Activated T-cell treated with anti-CD3 and anti-CD28 coated beads for 1 hour (primary cell): Measurements from ENCODE around the gene RAPGEF4.

Source experiments
- DNase-seq: peaks from one replicate; pipeline ENCODE4 v3.0.0-alpha.2; 2020; ENCODE audit warnings: low read depth

RAPGEF4 gene

DNA sequence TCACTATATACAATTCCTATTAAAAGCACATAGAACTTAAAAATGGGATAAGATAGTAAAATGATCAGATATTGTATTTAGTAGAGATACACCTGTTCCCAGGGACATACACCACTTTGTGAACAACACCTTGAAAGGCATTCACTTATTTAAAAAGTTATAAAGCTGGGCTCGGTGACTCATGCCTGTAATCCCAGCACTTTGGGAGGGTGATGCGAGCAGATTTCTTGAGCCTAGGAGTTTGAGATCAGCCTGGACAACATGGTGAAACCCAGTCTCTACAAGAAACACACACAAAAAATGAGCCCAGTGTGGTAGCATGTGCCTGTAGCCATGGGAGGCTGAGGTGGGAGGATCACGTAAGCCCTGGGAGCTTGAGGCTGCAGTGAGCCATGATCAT, 90.9 kb downstream of the RAPGEF4 start:
- DNase-seq = no peak

DNA sequence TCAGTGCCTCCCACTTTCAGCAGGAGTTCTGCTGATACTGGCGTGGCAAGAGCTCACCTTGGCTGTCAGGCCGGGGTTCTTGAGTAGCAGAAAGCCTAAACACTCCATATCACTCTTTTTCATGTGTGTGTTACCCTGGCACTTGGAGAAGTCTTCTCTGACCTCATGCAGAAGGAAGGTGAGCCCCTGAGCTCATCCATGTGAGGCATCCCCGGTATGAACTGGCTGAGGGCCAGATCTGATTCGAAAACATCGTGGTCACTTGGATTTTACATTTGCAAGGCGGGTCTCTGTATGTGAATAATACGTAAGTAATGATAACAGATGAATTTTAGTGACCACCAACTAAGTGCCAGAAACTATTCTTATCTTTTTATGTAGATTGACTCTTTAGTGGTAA, 93.6 kb downstream of the RAPGEF4 start:
- no peak for DNase-seq

DNA sequence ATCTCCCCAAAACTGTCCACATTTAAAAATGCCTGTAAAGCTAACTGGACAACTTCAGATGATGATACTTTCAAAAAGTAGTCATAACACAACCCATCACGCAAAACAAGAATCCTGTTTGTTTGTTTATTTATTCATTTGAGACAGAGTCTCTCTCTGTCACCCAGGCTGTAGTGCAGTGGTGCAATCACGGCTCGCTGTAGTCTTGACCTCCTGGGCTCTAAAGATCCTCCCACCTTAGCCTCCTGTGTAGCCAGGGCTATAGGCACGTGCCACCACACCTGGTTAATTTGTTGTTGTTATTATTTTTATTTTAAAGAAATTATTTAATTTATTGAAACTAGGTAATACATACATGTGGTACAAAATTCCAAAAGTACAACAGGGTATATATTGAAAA, 94.8 kb downstream of the RAPGEF4 start:
- DNase-seq = no peak

DNA sequence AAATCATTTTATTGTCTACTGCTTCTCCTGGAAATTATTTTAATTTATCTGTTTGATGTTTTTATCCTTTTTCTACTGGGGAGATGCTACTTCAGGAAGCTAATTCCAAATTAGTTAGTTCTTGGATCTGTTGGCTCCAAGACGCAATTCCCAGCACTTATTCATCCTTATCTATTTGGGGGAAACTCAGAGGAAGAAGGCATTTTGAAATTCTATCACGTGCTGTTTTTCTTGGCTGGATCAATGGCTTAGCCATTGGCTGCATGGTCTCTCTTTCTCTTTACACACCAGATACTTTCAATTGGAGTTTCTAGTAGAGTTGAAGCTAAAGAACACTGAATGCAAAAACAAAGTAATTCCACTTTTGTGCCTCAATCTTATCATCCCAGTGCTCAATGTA, 98.3 kb downstream of the RAPGEF4 start:
- DNase-seq = no peak

DNA sequence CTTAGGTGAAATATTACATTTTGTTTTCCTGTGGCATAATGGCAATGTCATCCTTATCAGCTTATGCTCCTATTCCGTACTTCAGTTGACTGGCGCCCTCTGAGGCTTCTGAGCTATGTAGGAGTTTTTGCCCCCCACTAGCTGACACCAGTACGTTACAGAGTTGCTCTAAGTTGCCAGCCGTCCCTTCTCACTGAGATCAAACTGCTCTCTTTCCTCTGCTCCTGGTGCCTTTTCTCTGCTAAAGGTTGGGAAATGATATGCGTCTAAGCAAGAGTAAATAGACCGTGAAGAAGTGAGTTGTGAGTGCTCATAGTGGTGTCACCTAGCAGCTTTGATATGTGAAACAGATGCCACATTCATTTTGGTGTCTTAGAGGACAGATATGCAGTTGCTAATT, 99.2 kb downstream of the RAPGEF4 start:
- no peak for DNase-seq

DNA sequence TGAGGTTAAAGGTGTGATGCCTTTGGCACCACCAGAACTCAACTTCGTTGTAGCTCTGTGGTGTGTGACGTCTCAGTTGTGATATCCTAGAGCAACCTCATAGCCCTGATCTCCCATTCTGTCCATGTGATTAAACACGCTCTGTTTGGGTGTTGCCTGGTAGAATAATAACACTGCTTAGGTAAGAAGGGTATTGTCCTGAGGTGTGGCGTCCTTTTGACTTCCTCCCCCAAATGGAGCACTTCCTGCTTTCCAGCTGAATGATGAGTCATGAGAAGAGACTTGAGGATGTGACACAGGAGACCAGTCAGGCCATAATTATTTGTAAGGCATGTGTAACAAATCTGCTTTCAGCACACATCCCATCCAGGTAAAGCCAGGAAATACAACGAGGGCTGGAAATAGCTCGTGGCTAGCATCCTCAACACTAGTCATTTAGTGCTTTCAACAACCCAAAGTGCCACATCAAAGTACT, 100.7 kb downstream of the RAPGEF4 start:
- no peak for DNase-seq

DNA sequence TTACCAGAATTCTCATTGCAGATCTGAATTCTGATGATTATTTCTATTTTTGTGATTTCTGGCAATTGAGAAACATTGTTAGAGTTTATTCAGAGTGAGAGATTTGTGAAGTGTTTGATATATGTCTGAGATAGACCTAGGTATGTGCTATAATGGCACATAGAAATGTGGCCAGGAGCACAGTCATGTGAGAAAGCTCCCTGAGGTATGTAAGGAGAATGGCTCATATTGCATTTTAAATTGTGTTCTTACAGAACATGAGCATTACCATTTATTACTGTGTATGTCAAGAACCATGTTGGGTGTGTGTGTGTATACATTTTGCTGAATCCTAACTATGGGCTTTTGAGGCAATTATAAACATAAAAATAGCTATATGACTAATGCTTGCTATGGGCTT, 101.2 kb downstream of the RAPGEF4 start:
- DNase-seq = no peak

DNA sequence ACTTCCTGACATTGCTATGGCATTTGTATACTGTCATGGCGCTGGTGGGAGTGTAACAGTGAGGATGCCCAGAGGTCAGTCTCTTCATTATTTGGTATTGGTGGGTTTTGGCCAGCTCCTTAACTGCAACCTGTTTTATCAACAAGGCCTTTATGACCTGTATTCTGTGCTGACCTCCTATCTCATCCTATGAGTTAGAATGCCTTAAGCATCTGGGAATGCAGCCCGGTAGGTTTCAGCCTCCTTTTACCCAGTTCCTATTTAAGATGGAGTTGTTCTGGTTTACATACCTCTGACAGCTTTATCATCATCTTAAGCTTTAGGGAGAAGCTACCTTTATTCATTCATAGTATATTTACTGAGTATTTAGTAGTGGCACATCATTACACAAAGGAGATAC, 103.8 kb downstream of the RAPGEF4 start:
- DNase-seq = no peak

DNA sequence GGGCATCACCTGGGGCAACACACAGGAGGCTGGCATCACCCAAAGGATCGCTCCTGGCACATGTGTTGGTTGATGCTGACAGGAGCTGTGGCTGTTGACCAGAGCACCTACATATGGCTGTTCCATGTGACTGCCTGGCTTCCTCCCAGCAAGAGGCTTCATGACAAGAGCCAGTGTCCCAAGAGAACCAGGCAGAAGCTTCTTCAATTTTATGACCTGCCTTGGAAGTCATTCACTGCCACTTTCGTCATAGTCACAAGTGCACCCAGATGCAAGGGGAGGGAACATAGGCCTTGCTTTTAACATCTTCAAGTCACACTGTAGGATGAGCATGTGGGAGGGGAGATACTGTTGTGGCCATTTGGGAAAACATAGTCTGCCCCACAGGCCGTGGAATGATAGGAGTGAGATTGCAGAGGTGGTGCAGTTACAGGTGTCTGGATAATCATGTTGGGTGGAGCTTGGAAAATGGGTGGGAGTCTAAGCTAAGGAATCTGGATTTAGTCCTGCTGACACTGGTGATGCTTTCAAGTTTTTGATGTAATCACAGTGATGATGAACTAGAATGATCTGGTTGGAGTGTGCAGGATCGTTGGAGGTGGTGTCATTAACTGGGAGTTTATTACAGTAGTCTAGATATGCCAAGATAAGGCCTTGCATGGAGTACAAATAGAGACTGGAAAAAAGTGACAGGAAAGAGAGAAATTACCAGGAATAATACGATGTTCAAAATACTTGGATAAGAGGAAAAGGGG, 107.0 kb downstream of the RAPGEF4 start:
- DNase-seq = no peak

DNA sequence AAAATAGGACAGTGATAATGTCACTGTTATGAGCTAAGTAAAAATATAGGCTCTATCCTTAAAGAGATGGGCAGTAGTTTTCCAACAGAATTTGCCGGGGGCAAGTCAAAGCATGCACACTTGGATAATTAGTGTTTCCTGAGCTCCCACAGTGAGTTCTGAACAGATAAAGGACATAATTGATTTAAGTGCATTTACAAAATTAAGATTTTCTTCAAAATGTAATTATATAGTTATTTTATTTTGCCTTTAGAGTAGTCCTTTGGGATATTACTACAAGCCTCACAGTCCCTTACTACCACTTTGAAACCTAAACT, 107.6 kb downstream of the RAPGEF4 start:
- DNase-seq = no peak

DNA sequence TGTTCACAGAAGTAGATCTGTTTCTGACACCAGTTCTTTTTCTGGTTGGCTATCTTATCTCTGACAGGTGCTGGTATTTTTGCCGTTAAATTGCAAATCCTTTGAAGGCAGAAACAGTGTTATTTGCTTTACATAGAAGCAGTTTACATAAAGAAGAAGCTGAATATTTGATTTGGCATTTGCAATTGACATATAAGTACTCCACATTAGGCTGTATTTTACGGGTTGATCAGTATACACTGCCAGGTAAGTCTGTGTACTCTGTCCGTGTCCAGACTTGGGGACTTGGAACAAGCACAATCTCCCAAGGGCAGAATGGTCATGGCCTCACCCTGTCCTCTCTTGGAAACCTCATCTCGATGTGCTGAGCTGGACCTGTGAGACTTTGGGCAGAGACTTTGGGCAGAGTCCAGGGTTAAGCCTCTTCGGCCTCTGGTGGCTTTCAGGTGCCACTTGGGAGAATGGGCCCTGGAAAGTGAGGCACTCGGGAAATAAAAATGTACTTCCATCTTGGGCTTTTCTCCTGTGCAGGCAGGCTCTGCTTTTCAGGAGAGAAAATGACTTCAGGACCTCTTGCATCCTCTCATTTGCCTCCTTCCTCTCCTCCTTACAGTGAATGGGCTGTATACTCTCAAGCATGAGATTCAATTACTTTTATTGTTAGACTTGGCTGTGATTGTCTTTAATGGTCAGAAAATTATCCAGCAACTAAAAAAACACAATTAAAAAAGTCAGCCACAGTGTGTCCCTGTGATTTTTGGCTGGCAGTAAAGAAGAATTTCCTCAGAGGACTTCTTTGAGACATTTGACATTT, 108.5 kb downstream of the RAPGEF4 start:
- no peak for DNase-seq

DNA sequence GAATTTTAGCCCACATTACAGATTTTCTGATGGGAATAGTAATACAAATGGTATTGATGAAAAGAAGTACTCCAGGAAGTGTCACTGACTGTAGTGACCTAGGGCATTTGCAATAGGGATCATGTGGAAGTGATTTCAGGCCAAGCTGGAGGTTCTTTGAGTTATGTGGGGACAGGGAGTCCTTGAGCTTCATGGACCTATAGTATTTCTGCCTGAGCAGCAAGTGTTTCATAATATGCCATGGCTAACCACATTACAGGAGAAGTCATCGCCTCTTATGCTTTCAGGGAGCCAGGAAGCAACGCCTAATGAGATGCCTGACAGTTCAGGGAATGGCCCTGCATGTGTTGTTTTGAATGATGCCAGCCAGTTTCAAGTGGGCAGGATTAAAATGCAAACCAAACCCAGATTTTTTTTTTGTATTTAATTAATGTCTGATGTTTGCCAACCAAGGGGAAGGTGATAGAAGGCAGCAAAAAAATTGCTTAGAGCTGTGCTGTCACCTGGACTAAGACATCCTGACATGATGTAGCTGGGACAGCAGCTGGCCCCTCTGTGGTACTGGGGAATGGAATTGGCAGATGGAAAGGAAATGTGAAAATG, 109.5 kb downstream of the RAPGEF4 start:
- no peak for DNase-seq

DNA sequence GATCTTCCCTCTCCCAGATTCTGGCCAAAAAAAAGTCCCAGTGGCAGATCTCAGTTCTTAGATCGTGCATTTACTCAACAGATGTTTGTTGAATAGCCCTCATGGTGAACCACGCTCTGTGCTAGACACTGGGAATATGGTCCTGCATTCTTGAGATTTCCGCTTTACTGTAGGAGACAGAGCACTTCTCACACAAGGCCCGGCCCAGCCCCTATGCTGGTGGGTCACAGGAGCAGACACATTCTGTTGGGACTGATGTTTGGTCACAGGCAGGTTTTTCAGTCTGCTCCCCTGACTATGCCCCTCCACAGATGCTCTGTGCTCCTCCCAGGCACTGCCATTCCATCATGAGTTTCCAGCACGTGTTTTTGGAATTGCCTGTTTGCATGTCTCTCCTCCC, 110.9 kb downstream of the RAPGEF4 start:
- DNase-seq = no peak

DNA sequence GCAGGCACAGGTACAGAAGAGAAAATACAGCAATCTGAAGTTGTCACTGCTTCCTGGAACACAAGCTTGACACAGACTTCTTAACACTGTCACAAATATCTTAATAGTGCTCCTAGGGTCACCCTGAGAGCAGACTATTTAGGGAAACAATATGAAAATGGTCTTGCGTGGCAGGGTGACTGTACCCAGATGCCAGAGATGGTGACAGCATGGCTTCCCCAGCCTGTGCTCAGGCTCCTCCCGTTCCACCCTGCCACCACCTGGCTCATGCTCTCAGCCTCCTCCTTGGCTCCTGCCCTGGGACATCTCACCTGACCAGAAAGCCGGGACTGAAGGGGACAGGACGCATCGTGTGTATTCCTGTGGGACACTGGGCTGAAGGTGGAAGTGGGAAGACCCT, 111.5 kb downstream of the RAPGEF4 start:
- no peak for DNase-seq

DNA sequence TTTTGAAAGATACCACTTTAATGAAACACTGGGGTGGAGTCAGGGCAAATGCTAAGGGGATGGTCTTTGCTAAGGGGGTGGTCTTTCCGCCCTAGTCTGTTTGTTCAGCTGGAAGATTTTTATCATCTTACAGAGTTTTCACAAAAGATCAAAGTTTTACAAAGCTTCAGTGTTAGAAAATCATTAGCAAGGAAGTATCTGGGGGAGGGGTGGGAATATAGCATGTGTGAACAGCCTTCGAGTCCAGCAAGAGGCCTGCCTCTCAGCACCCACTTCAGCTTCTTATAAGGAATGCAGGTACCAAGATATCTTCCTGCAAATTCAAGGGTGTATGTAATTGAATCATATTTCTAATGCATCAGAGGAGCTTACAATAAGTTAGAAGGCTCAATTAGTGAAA, 112.9 kb downstream of the RAPGEF4 start:
- DNase-seq = no peak

DNA sequence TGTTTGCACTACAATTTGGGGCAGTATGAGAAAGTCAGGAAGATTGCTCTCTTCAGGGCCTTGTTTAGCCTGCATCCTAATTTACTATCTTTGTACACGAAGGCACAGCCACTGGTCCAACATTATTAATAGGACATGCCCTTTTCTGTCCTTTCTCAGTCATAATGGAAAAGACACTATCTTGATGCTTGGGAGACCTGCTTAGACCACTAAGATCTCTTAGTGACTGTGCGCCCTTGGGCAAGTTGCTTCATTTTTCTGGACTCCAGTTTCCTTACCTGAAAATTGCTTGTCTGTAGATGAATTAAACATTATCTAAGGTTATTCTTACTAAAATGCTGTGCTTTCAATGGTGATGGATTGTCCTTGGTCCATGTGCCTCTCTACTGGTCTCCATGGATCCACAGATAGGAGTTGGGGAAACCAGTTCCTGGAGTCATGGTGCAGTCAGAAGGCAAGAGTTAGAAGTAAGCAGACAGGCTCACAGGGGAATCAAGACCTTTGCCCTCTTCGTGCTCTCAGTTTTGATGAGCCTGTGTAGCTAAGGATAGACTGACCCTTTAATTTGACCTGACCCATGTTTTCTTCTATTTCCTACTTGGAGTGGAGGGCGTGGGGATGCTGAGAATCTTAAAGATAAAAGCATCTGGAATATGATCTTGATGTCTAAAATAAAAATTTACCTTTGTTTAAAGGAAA, 114.0 kb downstream of the RAPGEF4 start:
- no peak for DNase-seq

DNA sequence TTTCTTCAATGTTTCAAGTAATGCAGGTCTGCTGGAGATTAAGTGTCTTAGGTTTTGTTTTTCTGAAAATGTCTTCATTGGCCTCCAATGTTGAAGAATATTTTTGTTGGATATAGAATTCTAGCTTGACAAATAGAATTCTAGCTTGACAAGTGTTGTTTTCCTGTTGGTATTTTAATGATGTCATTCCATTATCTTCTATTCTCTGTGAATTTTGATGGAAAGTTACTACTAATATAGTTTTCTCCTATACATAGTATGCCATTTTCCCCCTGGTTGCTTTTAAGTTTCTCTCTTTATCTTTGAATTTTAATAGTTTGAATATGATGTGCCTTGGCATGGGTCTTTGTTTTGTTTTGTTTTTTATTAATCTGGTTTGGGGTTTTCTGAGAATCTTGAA, 119.9 kb downstream of the RAPGEF4 start:
- no peak for DNase-seq

DNA sequence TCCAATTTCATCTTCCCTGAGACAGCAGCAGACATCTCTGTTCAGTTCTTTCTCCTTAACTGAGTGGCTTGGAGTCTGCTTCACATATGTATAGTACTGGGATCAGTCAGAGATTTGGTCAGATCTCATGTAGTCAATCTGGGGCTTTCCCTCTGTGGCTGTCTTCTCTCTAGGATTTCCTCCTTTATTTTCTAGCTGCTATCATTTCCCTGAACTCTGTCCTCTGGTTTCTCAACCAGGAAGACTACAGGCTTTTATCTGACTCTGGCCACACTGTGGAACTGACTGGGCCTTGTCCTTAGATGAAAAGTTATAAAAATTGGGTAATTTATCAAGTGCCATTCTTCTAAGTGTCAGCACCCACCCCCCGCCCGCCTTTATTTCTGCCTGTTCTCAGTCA, 121.0 kb downstream of the RAPGEF4 start:
- DNase-seq = no peak

DNA sequence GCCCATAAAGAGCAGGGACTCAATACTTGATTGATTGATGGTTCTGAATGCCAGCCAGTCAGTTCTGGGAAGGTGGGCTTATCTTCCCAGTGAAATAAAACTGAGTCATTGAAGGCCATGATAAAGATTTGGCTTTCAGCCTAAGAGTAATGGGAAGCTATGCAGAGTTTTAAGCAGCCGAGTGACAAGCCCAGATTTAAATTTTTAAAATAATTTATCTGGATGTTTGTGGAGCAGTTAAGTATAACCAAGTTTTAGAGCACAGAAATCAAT, 122.8 kb downstream of the RAPGEF4 start:
- DNase-seq = no peak

DNA sequence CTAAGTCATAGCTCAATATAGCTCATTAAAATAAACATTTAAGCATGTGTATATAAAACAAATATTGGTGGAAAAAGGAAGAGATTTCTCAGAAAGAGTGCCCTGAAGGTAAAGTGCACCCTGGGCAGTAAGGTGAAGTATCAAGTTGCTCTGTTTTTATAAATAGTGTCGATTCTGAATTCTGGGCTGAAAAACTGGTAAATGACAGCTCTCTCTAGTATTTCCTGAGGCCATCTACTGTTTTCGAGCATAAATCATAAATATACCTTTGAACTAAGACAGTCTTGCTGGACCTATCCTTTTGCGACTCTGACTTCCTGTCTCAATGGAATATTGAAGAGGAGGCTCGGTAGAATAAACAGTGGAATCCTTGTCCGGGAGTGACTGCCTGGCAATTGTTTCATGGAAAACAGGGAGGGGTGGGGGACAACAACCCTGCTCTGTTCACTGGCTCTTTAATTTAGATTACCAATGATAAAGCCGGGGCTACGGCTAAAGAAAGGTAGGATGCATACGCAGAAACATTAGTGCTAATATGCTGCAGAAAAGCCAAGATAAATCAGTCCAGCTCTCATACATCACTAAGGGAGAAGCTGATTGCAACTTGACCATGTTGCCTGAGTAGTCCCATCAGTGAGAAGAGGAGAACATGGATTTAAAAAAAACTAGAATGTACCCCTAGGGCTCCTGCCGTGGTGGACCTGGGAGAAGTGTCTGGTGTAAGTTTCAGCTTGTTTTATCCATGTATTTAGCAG, 124.1 kb downstream of the RAPGEF4 start:
- DNase-seq = no peak

DNA sequence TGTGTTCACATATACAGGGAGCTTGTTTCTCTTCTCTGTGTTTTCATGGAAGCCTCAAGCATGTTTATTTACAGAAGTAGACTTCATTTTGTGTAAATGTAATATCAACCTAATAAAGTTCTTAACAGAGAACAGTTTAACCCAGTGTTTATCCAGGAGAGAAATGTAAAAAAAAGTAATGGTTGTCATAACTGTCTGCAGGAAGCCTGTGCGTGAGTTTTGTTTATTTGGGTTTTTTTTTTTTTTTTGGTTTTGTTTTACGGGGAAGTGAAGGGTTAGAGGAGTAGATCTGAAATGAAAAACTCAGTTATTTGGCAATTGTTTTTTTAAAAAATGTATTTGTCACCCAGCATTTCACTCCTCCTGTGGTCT, 124.7 kb downstream of the RAPGEF4 start:
- DNase-seq = no peak

DNA sequence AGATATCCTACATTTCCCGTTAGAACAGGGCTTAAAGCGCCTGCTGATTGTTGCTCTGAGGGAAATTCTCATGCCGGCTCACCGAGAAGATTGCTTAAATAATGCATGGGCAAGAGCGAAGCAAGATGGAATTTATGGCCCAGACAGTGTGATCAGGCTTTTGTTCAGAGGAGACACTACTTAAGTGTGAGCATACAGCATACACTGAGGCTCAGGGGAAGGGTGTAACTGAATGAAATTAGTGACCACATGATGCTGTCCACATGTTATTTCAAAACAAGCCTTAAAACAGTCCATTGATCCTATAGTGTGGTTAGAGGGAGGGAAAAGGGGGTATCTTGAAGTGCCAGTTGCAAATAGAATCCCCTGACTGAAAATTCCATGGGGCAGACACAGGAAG, 125.5 kb downstream of the RAPGEF4 start:
- no peak for DNase-seq
